GM23338 (cell line): Measurements from ENCODE around the gene DDX25. TPM values are rescaled to one million over a fixed set of nuclear protein-coding genes. Genes with fewer than 3 reads are reported as not detected.

Experiments
- ATAC-seq: fragments of 200-7000 bp; cut with Tn5 transposase; 3 replicates; pipeline ENCODE4 v1.9.1; 2020
- DNase-seq: peaks from one replicate; pipeline ENCODE4 v3.0.0-alpha.2; 2015; ENCODE audit warnings: low spot score
- H2AFZ ChIP-seq: fragments of 200-600 bp; sonication (generic); 2 replicates; pipeline ENCODE4 v1.8.0; 2016; ENCODE audit warnings: antibody characterized with exemption, mild to moderate bottlenecking, moderate library complexity
- H3F3A ChIP-seq: fragments of 200-600 bp; sonication (generic); replicated peaks from 2 replicates; pipeline ENCODE4 v1.8.0; 2017; ENCODE audit warnings: antibody characterized with exemption, mixed run types, low read depth
- H3K27ac ChIP-seq: fragments of 200-600 bp; sonication (generic); 2 replicates; pipeline ENCODE4 v1.6.1; 2016; ENCODE audit warnings: low read depth
- H3K27me3 ChIP-seq: fragments of 200-600 bp; sonication (generic); 2 replicates; pipeline ENCODE4 v1.8.0; 2016; ENCODE audit warnings: mild to moderate bottlenecking, mixed run types, moderate library complexity; ENCODE audit not compliant: insufficient read depth
- H3K36me3 ChIP-seq: fragments of 200-600 bp; sonication (generic); 2 replicates; pipeline ENCODE4 v1.8.0; 2016; ENCODE audit warnings: mild to moderate bottlenecking; ENCODE audit not compliant: insufficient read depth
- H3K4me1 ChIP-seq: fragments of 200-600 bp; sonication (generic); 2 replicates; pipeline ENCODE4 v1.8.0; 2016; ENCODE audit warnings: mild to moderate bottlenecking, moderate library complexity; ENCODE audit not compliant: insufficient read depth
- H3K4me2 ChIP-seq: fragments of 200-600 bp; sonication (generic); 2 replicates; pipeline ENCODE4 v1.7.1; 2017; ENCODE audit warnings: mixed run types
- H3K4me3 ChIP-seq: fragments of 200-600 bp; sonication (generic); 2 replicates; pipeline ENCODE4 v1.6.1; 2016; ENCODE audit warnings: mixed run types
- H3K79me2 ChIP-seq: fragments of 200-600 bp; sonication (generic); replicated peaks from 2 replicates; pipeline ENCODE4 v1.8.0; 2017; ENCODE audit warnings: mild to moderate bottlenecking; ENCODE audit not compliant: insufficient read depth
- H3K9me2 ChIP-seq: fragments of 200-600 bp; sonication (generic); 2 replicates; pipeline ENCODE4 v1.8.0; 2017; ENCODE audit not compliant: insufficient read depth
- H4K20me1 ChIP-seq: fragments of 200-600 bp; sonication (generic); replicated peaks from 2 replicates; pipeline ENCODE4 v1.8.0; 2017; ENCODE audit warnings: mild to moderate bottlenecking; ENCODE audit not compliant: insufficient read depth
- H3K27ac Mint-ChIP-seq: 2 replicates; pipeline ENCODE4 v1.8.0; 2020; ENCODE audit warnings: inconsistent platforms, mild to moderate bottlenecking, moderate library complexity, mixed read lengths
- H3K27me3 Mint-ChIP-seq: 3 replicates; pipeline ENCODE4 v1.8.0; 2022; ENCODE audit warnings: low read depth, mild to moderate bottlenecking, moderate library complexity, mixed read lengths, inconsistent platforms; ENCODE audit not compliant: insufficient read depth, poor library complexity
- H3K36me3 Mint-ChIP-seq: 3 replicates; pipeline ENCODE4 v1.8.0; 2021; ENCODE audit warnings: low read depth, mild to moderate bottlenecking, inconsistent platforms, moderate library complexity, mixed read lengths
- H3K4me1 Mint-ChIP-seq: 3 replicates; pipeline ENCODE4 v1.8.0; 2020; ENCODE audit warnings: mild to moderate bottlenecking, inconsistent platforms, mixed read lengths
- H3K4me3 Mint-ChIP-seq: 3 replicates; pipeline ENCODE4 v1.8.0; 2021; ENCODE audit warnings: moderate library complexity, mild to moderate bottlenecking, inconsistent platforms, mixed read lengths
- H3K9me3 Mint-ChIP-seq: 3 replicates; pipeline ENCODE4 v1.8.0; 2020; ENCODE audit warnings: moderate library complexity, mild to moderate bottlenecking, inconsistent platforms, mixed read lengths
- CREB1 ChIP-seq: fragments of 250-450 bp; sonication (Bioruptor Pico); IDR thresholded peaks from 2 replicates; pipeline ENCODE4 v1.5.0; 2020; ENCODE audit warnings: low read depth, mild to moderate bottlenecking, moderate library complexity
- CTCF ChIP-seq, 2 experiments: fragments of 200-600 bp in 1 of 2; sonication (generic) in 1 of 2; conservative IDR thresholded peaks; 2 replicates each; pipeline versions ENCODE4 v1.5.1 to v1.6.1; 2016 to 2017; ENCODE audit warnings: antibody characterized with exemption in 2 of 2, low read depth in 2 of 2, mild to moderate bottlenecking in 2 of 2, moderate library complexity in 1 of 2
- EZH2 ChIP-seq: fragments of 200-600 bp; sonication (generic); IDR thresholded peaks from one replicate; pipeline ENCODE4 v1.8.0; 2017; ENCODE audit warnings: antibody characterized with exemption, mild to moderate bottlenecking, low read depth; ENCODE audit not compliant: unreplicated experiment
- JUNB ChIP-seq: IDR thresholded peaks from one replicate; pipeline ENCODE4 v1.6.1; 2016; ENCODE audit warnings: antibody characterized with exemption; ENCODE audit not compliant: unreplicated experiment
- NANOG ChIP-seq: IDR thresholded peaks from 2 replicates; pipeline ENCODE4 v1.6.1; 2016; ENCODE audit warnings: antibody characterized with exemption, borderline replicate concordance
- POLR2AphosphoS5 ChIP-seq: IDR thresholded peaks from 2 replicates; pipeline ENCODE4 v1.6.1; 2016; ENCODE audit warnings: antibody characterized with exemption, low read depth
- STAT1 ChIP-seq: IDR thresholded peaks from one replicate; pipeline ENCODE4 v1.6.1; 2016; ENCODE audit warnings: antibody characterized with exemption; ENCODE audit not compliant: unreplicated experiment
- ZNF114 ChIP-seq: fragments of 250-450 bp; sonication (Bioruptor Pico); IDR thresholded peaks from 2 replicates; pipeline ENCODE4 v1.5.0; 2020; ENCODE audit warnings: mild to moderate bottlenecking, moderate library complexity
- ZNF462 ChIP-seq: fragments of 250-450 bp; sonication (Bioruptor Pico); IDR thresholded peaks from 2 replicates; pipeline ENCODE4 v1.5.0; 2020; ENCODE audit warnings: mild to moderate bottlenecking, moderate library complexity
- polyA plus RNA-seq: library from polyadenylated mRNA; unstranded; fragments of >200 nt; fragmentation: Nextera tagmentation; extraction: Ambion mirVana; gene quantifications from 2 replicates; pipeline ENCODE4 v1.2.1, GENCODE V29; 2016
- total RNA-seq: library from RNA; depleted of rRNA; stranded (reverse); fragments of >200 nt; shearing (Covaris generic); gene quantifications from 2 replicates; pipeline ENCODE4 v1.2.3, GENCODE V29; 2014

DDX25 gene
- total and polyA plus RNA-seq, 2 experiments from 2014 or later = 20.6 to 23.6 TPM

GRCh38 chr11:125942771-125943428 lies 38.6 kb downstream of the DDX25 start (continued):
- TF ChIP-seq CTCF (conservative IDR thresholded peaks at IDR 0.05; ENCODE audit: low read depth in 2 of 2) (no peak), ZNF114 (no peak), EZH2 (no peak), CREB1 (CRISPR knock-in tag) (no peak), POLR2AphosphoS5 (no peak), ZNF462 (no peak)

- Mint-ChIP-seq H3K27me3 (peaks cover 16% of the 10 kb centered on the region), H3K36me3 (no peaks in the 10 kb centered on the region), H3K9me3 (no peaks in the 10 kb centered on the region; the same call in 2 of the 3 replicates), H3K4me3 (no peak overlapping the region), H3K27ac (no peak overlapping the region), H3K4me1 (peaks cover 20% of the 10 kb centered on the region)
- Histone ChIP-seq H3K4me3 (no peak overlapping the region), H3K27ac (no peak overlapping the region), H2AFZ (no peak overlapping the region), H3K4me2 (no peak overlapping the region), H3F3A (no peaks in the 10 kb centered on the region), H3K9me2 (no peaks in the 10 kb centered on the region), H3K79me2 (no peaks in the 10 kb centered on the region), H3K36me3 (no peaks in the 10 kb centered on the region), H3K27me3 (no peaks in the 10 kb centered on the region), H4K20me1 (no peaks in the 10 kb centered on the region), H3K4me1 (peaks cover 13% of the 10 kb centered on the region)
- ATAC-seq = no peak
- DNase-seq = no peak
- TF ChIP-seq STAT1 = no peak
- TF ChIP-seq CTCF (conservative IDR thresholded peaks at IDR 0.05; ENCODE audit: low read depth in 2 of 2) = no peak
- no peak for TF ChIP-seq NANOG
- TF ChIP-seq ZNF114 = no peak
- no peak for TF ChIP-seq POLR2AphosphoS5
- no peak for TF ChIP-seq JUNB
- no peak for TF ChIP-seq EZH2
- TF ChIP-seq CREB1 (CRISPR knock-in tag) = no peak
Measured at GRCh38 chr11:125943661-125944349, 39.5 kb downstream of the DDX25 start.
